Neural crest cell (in vitro differentiated cells): ENCODE data around the gene NT5E. TPM values are rescaled to one million over a fixed set of nuclear protein-coding genes. Genes with fewer than 3 reads are reported as not detected.

Experiments
- DNase-seq: peaks from one replicate; pipeline ENCODE4 v3.0.0; 2021; ENCODE audit warnings: low read depth, mixed read lengths, low spot score
- H3K27ac Mint-ChIP-seq: one replicate; pipeline ENCODE4 v1.8.0; 2021; ENCODE audit warnings: mild to moderate bottlenecking, mixed read lengths; ENCODE audit not compliant: unreplicated experiment
- H3K27me3 Mint-ChIP-seq: 2 replicates; pipeline ENCODE4 v1.8.0; 2021; ENCODE audit warnings: low read depth, mild to moderate bottlenecking, mixed read lengths
- H3K36me3 Mint-ChIP-seq: 2 replicates; pipeline ENCODE4 v1.8.0; 2021; ENCODE audit warnings: low read depth, mild to moderate bottlenecking, mixed read lengths
- H3K4me1 Mint-ChIP-seq: 2 replicates; pipeline ENCODE4 v1.8.0; 2021; ENCODE audit warnings: mixed read lengths
- H3K4me3 Mint-ChIP-seq: one replicate; pipeline ENCODE4 v1.8.0; 2021; ENCODE audit warnings: mild to moderate bottlenecking, mixed read lengths
- H3K9me3 Mint-ChIP-seq: 2 replicates; pipeline ENCODE4 v1.8.0; 2021; ENCODE audit warnings: mixed read lengths
- CTCF ChIP-seq: fragments of 200-600 bp; sonication (generic); conservative IDR thresholded peaks from 2 replicates; pipeline ENCODE4 v1.5.0; 2021; ENCODE audit warnings: antibody characterized with exemption, mild to moderate bottlenecking
- total RNA-seq: library from RNA; stranded (reverse); gene quantifications from 2 replicates; pipeline ENCODE4 v1.2.1, GENCODE V29; 2021

The NT5E gene
- total RNA-seq, 1 donor from 2014 or later: 0.28 TPM

- Mint-ChIP-seq H3K27me3 (peaks cover 4% of the 10 kb centered on the region), H3K4me3 (no peak overlapping the region), H3K9me3 (no peaks in the 10 kb centered on the region), H3K27ac (no peak overlapping the region), H3K36me3 (no peaks in the 10 kb centered on the region), H3K4me1 (peaks cover 7% of the 10 kb centered on the region)
- TF ChIP-seq CTCF: no peak
- no peak for DNase-seq
Observed at GRCh38 chr6:85417336-85417735, 32.5 kb upstream of the NT5E start.

- TF ChIP-seq CTCF: no peak
- Mint-ChIP-seq H3K27me3 (no peaks in the 10 kb centered on the region), H3K9me3 (no peaks in the 10 kb centered on the region), H3K27ac (no peak overlapping the region), H3K4me3 (no peak overlapping the region), H3K4me1 (peaks cover 7% of the 10 kb centered on the region), H3K36me3 (no peaks in the 10 kb centered on the region)
- no peak for DNase-seq
Observed at GRCh38 chr6:85418059-85418458, 31.8 kb upstream of the NT5E start.

DNA sequence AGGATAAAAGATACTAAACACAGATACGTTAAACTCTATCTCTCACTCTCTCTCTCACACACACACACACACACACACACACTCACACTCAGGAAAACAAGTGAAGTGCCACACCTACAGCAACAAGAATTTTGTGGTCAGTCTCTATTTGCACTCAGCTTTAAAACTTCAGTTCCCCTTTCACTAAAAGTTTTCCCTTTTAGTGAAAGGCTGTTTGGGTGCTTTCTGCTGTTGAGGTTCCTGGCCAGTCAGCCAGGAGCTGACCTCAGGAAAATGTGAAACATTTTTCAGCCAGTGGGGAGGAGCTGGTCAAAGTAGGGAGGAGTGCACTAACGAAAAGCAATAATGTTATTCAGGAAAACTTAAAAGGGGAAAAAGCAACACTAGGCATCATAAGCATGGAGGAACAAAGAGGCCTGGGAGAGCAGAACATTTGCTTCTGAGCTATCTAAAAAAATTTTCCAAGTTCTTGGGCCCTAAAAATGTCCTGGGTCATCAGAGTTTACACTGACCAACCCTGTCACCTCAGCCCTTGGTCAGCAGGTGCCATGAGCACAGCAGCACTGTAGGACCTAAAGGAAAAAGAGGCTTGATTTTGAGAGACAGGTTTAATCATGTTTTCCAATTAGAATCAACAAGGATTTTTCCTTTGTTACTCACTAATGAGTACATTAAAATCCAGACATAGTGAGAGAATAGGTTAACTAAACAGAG lies 30.7 kb upstream of the NT5E start:
- H3K4me1 Mint-ChIP-seq: peaks cover 7% of the 10 kb centered on the region
- DNase-seq: no peak
- no peak overlapping the region for H3K4me3 Mint-ChIP-seq
- no peaks in the 10 kb centered on the region for H3K27me3 Mint-ChIP-seq
- no peaks in the 10 kb centered on the region for H3K9me3 Mint-ChIP-seq
- TF ChIP-seq CTCF: no peak
- H3K27ac Mint-ChIP-seq: no peak overlapping the region
- no peaks in the 10 kb centered on the region for H3K36me3 Mint-ChIP-seq

DNA sequence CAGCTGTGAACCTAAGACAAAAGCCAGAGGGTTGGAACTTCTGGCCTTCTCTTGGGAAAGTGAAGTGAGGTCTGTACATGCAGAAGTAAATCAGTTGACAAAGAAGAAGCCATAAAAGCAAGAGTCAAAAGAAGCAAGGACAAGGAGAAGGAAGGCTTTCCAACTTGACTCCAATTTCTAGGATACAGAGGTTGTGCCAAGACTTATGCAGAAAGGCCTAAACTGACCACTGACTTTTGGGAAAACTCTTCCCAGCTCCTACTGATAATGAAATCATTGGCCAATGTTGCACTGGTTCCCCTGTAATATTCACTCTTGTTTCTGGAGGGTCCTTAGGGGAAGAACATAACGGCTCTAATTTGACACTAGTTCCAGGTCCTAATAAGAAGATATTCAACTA lies 29.3 kb upstream of the NT5E start:
- Mint-ChIP-seq H3K36me3 (peaks cover 3% of the 10 kb centered on the region), H3K4me1 (peaks cover 7% of the 10 kb centered on the region), H3K9me3 (peaks cover 6% of the 10 kb centered on the region), H3K4me3 (no peak overlapping the region), H3K27ac (no peak overlapping the region), H3K27me3 (no peaks in the 10 kb centered on the region)
- DNase-seq: no peak
- TF ChIP-seq CTCF: no peak

GRCh38 chr6:85421181-85421580 lies 28.7 kb upstream of the NT5E start:
- no peak overlapping the region for H3K27ac Mint-ChIP-seq
- peaks cover 6% of the 10 kb centered on the region for H3K9me3 Mint-ChIP-seq
- no peak for DNase-seq
- TF ChIP-seq CTCF: no peak
- H3K36me3 Mint-ChIP-seq: peaks cover 3% of the 10 kb centered on the region
- no peak overlapping the region for H3K4me3 Mint-ChIP-seq
- peaks cover 3% of the 10 kb centered on the region for H3K4me1 Mint-ChIP-seq
- H3K27me3 Mint-ChIP-seq: no peaks in the 10 kb centered on the region
